ENCODE results near the gene CRTC3. TPM values are rescaled to one million over a fixed set of nuclear protein-coding genes. Genes with fewer than 3 reads are reported as not detected.
"Not testable (repeated sequence)": the region's sequence is repeated elsewhere in the genome, so short reads cannot be mapped to it uniquely, and the experiment has no call there.

CRTC3 gene
- total and polyA plus RNA-seq, 4 donors, result 12.9 to 82.2 (median 44.0) TPM

GRCh38 chr15:90654233-90655136, 124.8 kb downstream of the CRTC3 start:
- Histone ChIP-seq H3K4me1 (ENCODE audit: control insufficient read depth in 1 of 2, insufficient read depth in 2 of 2, low read length in 2 of 2) (no peaks in the 10 kb centered on the region), H3K9me3 (ENCODE audit: control insufficient read depth, low read length) (no peaks in the 10 kb centered on the region), H3K36me3 (ENCODE audit: control insufficient read depth in 1 of 2, insufficient read depth in 2 of 2, low read length in 1 of 2) (no peaks in the 10 kb centered on the region), H3K27me3 (ENCODE audit: control insufficient read depth in 1 of 2, insufficient read depth in 2 of 2, low read length in 1 of 2) (no peaks in the 10 kb centered on the region), H3K4me3 (ENCODE audit: low read length in 2 of 2) (no peak overlapping the region), H3K27ac (ENCODE audit: low read depth in 1 of 2, low read length in 2 of 2) (no peak overlapping the region)
- ATAC-seq (ENCODE audit: low FRiP score) (no peak), DNase-seq (peak in 1 of 2 donors; percentile 66)
- WGBS, 2 donors, result 87 to 90% methylated on average over 12 of the region's 12 CpGs
- intact Hi-C loops (cut with DNase I), result no loop called here

- intact Hi-C loops (cut with DNase I); DNase-seq; H3K27me3 ChIP-seq (ENCODE audit: control insufficient read depth in 1 of 2, insufficient read depth in 2 of 2, low read length in 1 of 2); H3K9me3 ChIP-seq (ENCODE audit: control insufficient read depth, low read length); H3K4me1 ChIP-seq (ENCODE audit: control insufficient read depth in 1 of 2, insufficient read depth in 2 of 2, low read length in 2 of 2); ATAC-seq (ENCODE audit: low FRiP score); H3K36me3 ChIP-seq (ENCODE audit: control insufficient read depth in 1 of 2, insufficient read depth in 2 of 2, low read length in 1 of 2); H3K27ac ChIP-seq (ENCODE audit: low read depth in 1 of 2, low read length in 2 of 2); H3K4me3 ChIP-seq (ENCODE audit: low read length in 2 of 2): not testable (repeated sequence)
- 49 to 53% methylated on average over 7 of the region's 7 CpGs for WGBS, 2 donors
Measured at GRCh38 chr15:90657520-90658172, 127.9 kb downstream of the CRTC3 start.

GRCh38 chr15:90659481-90659880, 129.8 kb downstream of the CRTC3 start:
- WGBS, 2 donors, result 92 to 96% methylated on average over 4 of the region's 4 CpGs
- no peaks in the 10 kb centered on the region for H3K9me3 ChIP-seq (ENCODE audit: control insufficient read depth, low read length)
- intact Hi-C loops (cut with DNase I), result no loop called here
- H3K36me3 ChIP-seq (ENCODE audit: control insufficient read depth in 1 of 2, insufficient read depth in 2 of 2, low read length in 1 of 2), result no peaks in the 10 kb centered on the region
- no peak overlapping the region for H3K4me3 ChIP-seq (ENCODE audit: low read length in 2 of 2)
- no peaks in the 10 kb centered on the region for H3K27me3 ChIP-seq (ENCODE audit: control insufficient read depth in 1 of 2, insufficient read depth in 2 of 2, low read length in 1 of 2)
- H3K27ac ChIP-seq (ENCODE audit: low read depth in 1 of 2, low read length in 2 of 2), result no peak overlapping the region
- DNase-seq, result no peak
- no peak for ATAC-seq (ENCODE audit: low FRiP score)
- no peaks in the 10 kb centered on the region for H3K4me1 ChIP-seq (ENCODE audit: control insufficient read depth in 1 of 2, insufficient read depth in 2 of 2, low read length in 2 of 2)

GRCh38 chr15:90660195-90660998, 130.7 kb downstream of the CRTC3 start:
- Histone ChIP-seq H3K27ac (ENCODE audit: low read depth in 1 of 2, low read length in 2 of 2) (no peak overlapping the region), H3K4me3 (ENCODE audit: low read length in 2 of 2) (no peak overlapping the region), H3K9me3 (ENCODE audit: control insufficient read depth, low read length) (no peaks in the 10 kb centered on the region), H3K36me3 (ENCODE audit: control insufficient read depth in 1 of 2, insufficient read depth in 2 of 2, low read length in 1 of 2) (no peaks in the 10 kb centered on the region), H3K27me3 (ENCODE audit: control insufficient read depth in 1 of 2, insufficient read depth in 2 of 2, low read length in 1 of 2) (no peaks in the 10 kb centered on the region), H3K4me1 (ENCODE audit: control insufficient read depth in 1 of 2, insufficient read depth in 2 of 2, low read length in 2 of 2) (no peaks in the 10 kb centered on the region)
- intact Hi-C loops (cut with DNase I), result loop anchor here in 1 of 2 donors (5.0 kb wide), 1 partner anchor 212 kb away; no protein-coding TSS in a partner anchor
- DNase-seq (peak; percentile 89 to 91), ATAC-seq (ENCODE audit: low FRiP score) (peak; percentile 85)
- WGBS, 2 donors, result 50 to 51% methylated on average over 12 of the region's 12 CpGs

- H3K27me3 ChIP-seq (ENCODE audit: control insufficient read depth in 1 of 2, insufficient read depth in 2 of 2, low read length in 1 of 2); H3K36me3 ChIP-seq (ENCODE audit: control insufficient read depth in 1 of 2, insufficient read depth in 2 of 2, low read length in 1 of 2); DNase-seq; H3K27ac ChIP-seq (ENCODE audit: low read depth in 1 of 2, low read length in 2 of 2); H3K4me3 ChIP-seq (ENCODE audit: low read length in 2 of 2); H3K4me1 ChIP-seq (ENCODE audit: control insufficient read depth in 1 of 2, insufficient read depth in 2 of 2, low read length in 2 of 2); H3K9me3 ChIP-seq (ENCODE audit: control insufficient read depth, low read length): not testable (repeated sequence)
- ATAC-seq (ENCODE audit: low FRiP score), result peak; percentile 6
- intact Hi-C loops (cut with DNase I), result loop anchor here in 1 of 2 donors (5.0 kb wide), 1 partner anchor 211 kb away; no protein-coding TSS in a partner anchor
- WGBS, 2 donors, result 62 to 68% methylated on average over 4 of the region's 4 CpGs
Measured at GRCh38 chr15:90660999-90661330, 131.2 kb downstream of the CRTC3 start.

- H3K4me3 ChIP-seq (ENCODE audit: low read length in 2 of 2); DNase-seq; H3K27ac ChIP-seq (ENCODE audit: low read depth in 1 of 2, low read length in 2 of 2); ATAC-seq (ENCODE audit: low FRiP score); H3K4me1 ChIP-seq (ENCODE audit: control insufficient read depth in 1 of 2, insufficient read depth in 2 of 2, low read length in 2 of 2); H3K27me3 ChIP-seq (ENCODE audit: control insufficient read depth in 1 of 2, insufficient read depth in 2 of 2, low read length in 1 of 2); H3K36me3 ChIP-seq (ENCODE audit: control insufficient read depth in 1 of 2, insufficient read depth in 2 of 2, low read length in 1 of 2); H3K9me3 ChIP-seq (ENCODE audit: control insufficient read depth, low read length): not testable (repeated sequence)
- intact Hi-C loops (cut with DNase I), result loop anchor here in 1 of 2 donors (5.0 kb wide), 1 partner anchor 208 kb away; no protein-coding TSS in a partner anchor
- 95 to 96% methylated on average over 10 of the region's 10 CpGs for WGBS, 2 donors
Measured at GRCh38 chr15:90664081-90664461, 134.3 kb downstream of the CRTC3 start.

GRCh38 chr15:90664650-90665287, 135.0 kb downstream of the CRTC3 start:
- Histone ChIP-seq H3K36me3 (ENCODE audit: control insufficient read depth in 1 of 2, insufficient read depth in 2 of 2, low read length in 1 of 2) (no peaks in the 10 kb centered on the region), H3K4me3 (ENCODE audit: low read length in 2 of 2) (peak overlapping the region; percentile 42 to 43), H3K27me3 (ENCODE audit: control insufficient read depth in 1 of 2, insufficient read depth in 2 of 2, low read length in 1 of 2) (no peaks in the 10 kb centered on the region), H3K27ac (ENCODE audit: low read depth in 1 of 2, low read length in 2 of 2) (no peak overlapping the region), H3K9me3 (ENCODE audit: control insufficient read depth, low read length) (no peaks in the 10 kb centered on the region), H3K4me1 (ENCODE audit: control insufficient read depth in 1 of 2, insufficient read depth in 2 of 2, low read length in 2 of 2) (no peaks in the 10 kb centered on the region)
- ATAC-seq (ENCODE audit: low FRiP score) (peak; percentile 79), DNase-seq (peak; percentile 78 to 87)
- WGBS, 2 donors, result 27 to 28% methylated on average over 27 to 28 of the region's 28 CpGs
- intact Hi-C loops (cut with DNase I), result loop anchor here in 1 of 2 donors (5.0 kb wide), 1 partner anchor 208 kb away; no protein-coding TSS in a partner anchor

Measured in aorta (tissue), 5 donors.